K562 (cell line): ENCODE data around the gene STMP1. TPM values are rescaled to one million over a fixed set of nuclear protein-coding genes. Genes with fewer than 3 reads are reported as not detected.

Experiments
- ATF7 ChIP-seq: fragments of 450-650 bp; IDR thresholded peaks from 2 replicates; pipeline ENCODE4 v1.7.1; 2014; ENCODE audit warnings: mild to moderate bottlenecking, moderate library complexity
- BACH1 ChIP-seq: fragments of 200-800 bp; sonication (Bioruptor generic); IDR thresholded peaks from 2 replicates; pipeline ENCODE4 v1.6.1; 2016; ENCODE audit warnings: missing genetic modification characterization, missing compliant biosample characterization
- CEBPB ChIP-seq: fragments of 450-650 bp; IDR thresholded peaks from 2 replicates; pipeline ENCODE4 v1.6.1; 2016; ENCODE audit warnings: missing genetic modification characterization, missing compliant biosample characterization
- CEBPG ChIP-seq, 3 experiments: fragments of 200-800 bp in 1 of 3; sonication (Bioruptor generic) in 1 of 3; sonication (generic) in 1 of 3; formaldehyde crosslinking in 1 of 3; IDR thresholded peaks in 2 of 3; conservative IDR thresholded peaks in 1 of 3; 2 replicates each; pipeline versions ENCODE4 v1.6.1 to v1.8.0; 2016 to 2022; ENCODE audit warnings: missing compliant biosample characterization in 2 of 3, missing genetic modification characterization in 2 of 3, mild to moderate bottlenecking in 1 of 3, missing genetic modification reagents in 1 of 3
- DIDO1 ChIP-seq: fragments of 450-650 bp; IDR thresholded peaks from 2 replicates; pipeline ENCODE4 v1.6.1; 2016; ENCODE audit warnings: low read depth, missing biosample characterization, missing genetic modification characterization
- EGR1 ChIP-seq: fragments of 450-650 bp; conservative IDR thresholded peaks from 2 replicates; pipeline ENCODE4 v1.6.1; 2017; ENCODE audit warnings: mild to moderate bottlenecking
- ESRRA ChIP-seq: fragments of 450-650 bp; IDR thresholded peaks from 2 replicates; pipeline ENCODE4 v1.6.1; 2014; ENCODE audit warnings: low read depth, mild to moderate bottlenecking, moderate library complexity, borderline replicate concordance
- JUNB ChIP-seq: fragments of 450-650 bp; formaldehyde crosslinking; conservative IDR thresholded peaks from 2 replicates; pipeline ENCODE4 v1.4.0; 2020; ENCODE audit warnings: mild to moderate bottlenecking
- JUND ChIP-seq, 2 experiments: IDR thresholded peaks; 2 replicates in 1 of 2; 3 replicates in 1 of 2; pipeline ENCODE4 v1.6.1; 2011; ENCODE audit warnings: borderline replicate concordance in 2 of 2, low read depth in 2 of 2, low read length in 2 of 2, improper control_type of control experiment in 1 of 2, missing biosample characterization in 1 of 2, missing genetic modification characterization in 1 of 2, missing genetic modification reagents in 1 of 2
- L3MBTL2 ChIP-seq: fragments of 450-650 bp; IDR thresholded peaks from 2 replicates; pipeline ENCODE4 v1.6.1; 2016; ENCODE audit warnings: mild to moderate bottlenecking, moderate library complexity
- NR2C1 ChIP-seq, 2 experiments: fragments of 450-650 bp; IDR thresholded peaks; 2 replicates each; pipeline ENCODE4 v1.6.1; 2017; ENCODE audit warnings: mild to moderate bottlenecking in 2 of 2, antibody characterized with exemption in 1 of 2, inconsistent platforms in 1 of 2, missing compliant biosample characterization in 1 of 2, missing genetic modification characterization in 1 of 2
- PTTG1 ChIP-seq: fragments of 450-650 bp; IDR thresholded peaks from 2 replicates; pipeline ENCODE4 v1.6.1; 2016; ENCODE audit warnings: low read depth, mild to moderate bottlenecking, missing genetic modification characterization, missing compliant biosample characterization
- TARDBP ChIP-seq: fragments of 450-650 bp; IDR thresholded peaks from 2 replicates; pipeline ENCODE4 v1.6.1; 2016
- TCF15 ChIP-seq: fragments of 250-450 bp; sonication (Bioruptor Pico); IDR thresholded peaks from 2 replicates; pipeline ENCODE4 v1.8.0; 2022; ENCODE audit warnings: moderate library complexity, mild to moderate bottlenecking, inconsistent platforms
- ZBTB33 ChIP-seq: sonication (generic); formaldehyde crosslinking; IDR thresholded peaks from 2 replicates; pipeline ENCODE4 v1.8.1; 2023; ENCODE audit warnings: mild to moderate bottlenecking, missing genetic modification reagents
- ZNF134 ChIP-seq: fragments of 250-450 bp; sonication (Bioruptor Pico); conservative IDR thresholded peaks from 2 replicates; pipeline ENCODE4 v1.4.0; 2020
- ZNF175 ChIP-seq: fragments of 200-800 bp; sonication (Bioruptor generic); IDR thresholded peaks from 2 replicates; pipeline ENCODE4 v1.6.1; 2016; ENCODE audit warnings: low read depth, mild to moderate bottlenecking, missing genetic modification characterization, missing compliant biosample characterization
- ZNF592 ChIP-seq: fragments of 450-650 bp; IDR thresholded peaks from 2 replicates; pipeline ENCODE4 v1.6.1; 2017; ENCODE audit warnings: antibody characterized with exemption, mild to moderate bottlenecking
- ZSCAN32 ChIP-seq: fragments of 450-650 bp; formaldehyde crosslinking; IDR thresholded peaks from 2 replicates; pipeline ENCODE4 v1.4.0; 2020; ENCODE audit warnings: mild to moderate bottlenecking, moderate library complexity
- polyA plus RNA-seq, 8 experiments: library from polyadenylated mRNA; depleted of rRNA in 4 of 8; stranded (reverse) in 5 of 8; unstranded in 3 of 8; fragments of >200 nt; fragmentation: Nextera tagmentation in 2 of 8; fragmentation: Illumina TruSeq in 1 of 8; extraction: Ambion mirVana in 2 of 8; extraction: Trizol in 1 of 8; gene quantifications; 2 replicates each; pipeline versions ENCODE4 v1.2.1 to v1.2.3, GENCODE V29; 2011 to 2014; ENCODE audit warnings: inconsistent platforms in 1 of 8, missing spikeins in 1 of 8
- total RNA-seq, 7 experiments: library from RNA; depleted of rRNA in 6 of 7; stranded (reverse); fragments of >200 nt in 6 of 7; fragmentation: Illumina TruSeq in 2 of 7; extraction: Trizol in 2 of 7; gene quantifications; 2 replicates each; pipeline versions ENCODE4 v1.2.1 to v1.2.3, GENCODE V29; 2011 to 2021; ENCODE audit warnings: low replicate concordance in 1 of 7

STMP1 gene
- total and polyA plus RNA-seq, 9 of the 15 experiments (the other 6 are each of a cell fraction or from before 2014, with no cell fraction given), result 10.6 to 249 (median 56.8) TPM

GRCh38 chr7:135644154-135644553 is 18.2 kb upstream of the STMP1 start (continued):
- TF ChIP-seq PTTG1 (0 out of 2 replicates have a peak, but pooled peaks have one; percentile 17), JUND (IDR thresholded peaks at IDR 0.05; ENCODE audit: borderline replicate concordance, low read depth, low read length) (peak; percentile 21; the same call in 1 of the 2 replicates), JUND (tag; IDR thresholded peaks at IDR 0.05; ENCODE audit: borderline replicate concordance, low read depth, low read length) (peak; percentile 59; the same call in 1 of the 3 replicates), JUNB (0 out of 2 replicates have a peak, but pooled peaks have one; percentile 30), CEBPB (tag) (peak; percentile 90), TARDBP (no peak), NR2C1 (IDR thresholded peaks at IDR 0.05) (no peak), NR2C1 (tag; IDR thresholded peaks at IDR 0.05) (peak; percentile 50; the same call in 1 of the 2 replicates), EGR1 (no peak), ZSCAN32 (CRISPR knock-in tag) (0 out of 2 replicates have a peak, but pooled peaks have one; percentile 27), L3MBTL2 (0 out of 2 replicates have a peak, but pooled peaks have one; percentile 19), TCF15 (CRISPR knock-in tag) (0 out of 2 replicates have a peak, but pooled peaks have one; percentile 39), ZNF175 (0 out of 2 replicates have a peak, but pooled peaks have one; percentile 71), ATF7 (0 out of 2 replicates have a peak, but pooled peaks have one; percentile 20), BACH1 (tag) (peak; percentile 44; the same call in 1 of the 2 replicates), ESRRA (no peak), ZNF592 (peak; percentile 37; the same call in 1 of the 2 replicates), CEBPG (CRISPR knock-in tag; IDR thresholded peaks at IDR 0.05) (peak; percentile 91), CEBPG (tag; conservative IDR thresholded peaks at IDR 0.05 in 1 of 2, IDR thresholded peaks at IDR 0.05 in 1 of 2) (peak; percentile 92 to 95), ZBTB33 (peak; percentile 80), ZNF134 (CRISPR knock-in tag) (peak; percentile 35; the same call in 1 of the 2 replicates), DIDO1 (no peak)
